Measurements from ENCODE around the gene FAM222B. TPM values are rescaled to one million over a fixed set of nuclear protein-coding genes. Genes with fewer than 3 reads are reported as not detected.
A peak's percentile ranks its signal among the peaks of the same experiment; 100 is the strongest.

Gene FAM222B
- total and polyA plus RNA-seq, 2 of the 4 experiments (the other 2 are of a cell fraction) = 2.5 to 10.8 TPM

- H2AK5ac ChIP-seq (ENCODE audit: low read depth, low read length) = peak overlapping the region; percentile 27; the same call in 1 of the 2 replicates
- H2BK20ac ChIP-seq (ENCODE audit: low read depth, low read length) = no peak overlapping the region
- H3K9me3 ChIP-seq (ENCODE audit: control insufficient read depth, insufficient read depth, low read length) = no peaks in the 10 kb centered on the region
- TF ChIP-seq MAFK (IDR thresholded peaks at IDR 0.05; ENCODE audit: low read depth, low read length) = no peak
- 0 out of 2 replicates have a peak, but pooled peaks have one; percentile 1 for TF ChIP-seq POLR2A (IDR thresholded peaks at IDR 0.05; ENCODE audit: low read depth, low read length)
- no peak overlapping the region for H4K5ac ChIP-seq (ENCODE audit: low read depth, low read length)
- no peak overlapping the region for H3K14ac ChIP-seq (replicated peaks; ENCODE audit: low read depth, low read length)
- H3K4me1 ChIP-seq (ENCODE audit: control insufficient read depth, insufficient read depth, low read length) = peaks cover 16% of the 10 kb centered on the region
- H2BK120ac ChIP-seq (ENCODE audit: low read depth, low read length) = no peak overlapping the region
- H3K23ac ChIP-seq (ENCODE audit: low read depth, low read length) = no peak overlapping the region
- dilution Hi-C loops (cut with HindIII; ENCODE audit: low sequenced_read_pairs, unreplicated experiment) = no loop called here
- H2BK5ac ChIP-seq (ENCODE audit: low read depth, low read length, poor library complexity, severe bottlenecking) = peak overlapping the region; percentile 13
- H3K79me1 ChIP-seq (ENCODE audit: low read depth in 1 of 2, low read length in 2 of 2) = peaks cover 15 to 70% of the 10 kb centered on the region in 2 experiments
- no peak overlapping the region for H4K91ac ChIP-seq (ENCODE audit: insufficient read depth, low read depth, low read length)
- no peak overlapping the region for H3K18ac ChIP-seq (ENCODE audit: low read depth, low read length)
- no TSS peak for BruUV-seq (replicated peaks)
- peak overlapping the region; percentile 99 for H2AK9ac ChIP-seq (replicated peaks; ENCODE audit: low read depth, low read length, poor library complexity)
- POLR2A ChIA-PET (ENCODE audit: unreplicated experiment) = interaction anchor here (0.6 to 1.1 kb wide), 2 partner anchors 20 to 1995 kb away, joined by 3 read pairs; no protein-coding TSS in a partner anchor
- H4K8ac ChIP-seq (ENCODE audit: low read depth in 2 of 2, low read length in 2 of 2) = no peak overlapping the region
- no peak overlapping the region for H3K4me3 ChIP-seq (ENCODE audit: insufficient read depth, low read depth, low read length)
- H3K27me3 ChIP-seq (ENCODE audit: control insufficient read depth, insufficient read depth, low read length) = no peaks in the 10 kb centered on the region
- no CpG with 5 or more reads among the region's 5 CpGs for WGBS, 2 experiments (ENCODE audit: extremely low coverage in 2 of 2, insufficient read length in 1 of 2)
- H2BK15ac ChIP-seq (ENCODE audit: low read depth, low read length) = no peak overlapping the region
- in situ Hi-C loops (cut with MboI; ENCODE audit: low sequenced_read_pairs) = no loop called here
- no peak overlapping the region for H2AFZ ChIP-seq (replicated peaks; ENCODE audit: low read length, poor library complexity)
- peaks cover 13% of the 10 kb centered on the region; the same call in 1 of the 2 replicates for H3K9me1 ChIP-seq (ENCODE audit: insufficient read depth, low read length)
- CTCF ChIA-PET = interaction anchor here (1.1 to 5.4 kb wide), 2 partner anchors 17 to 19 kb away, joined by 3 to 60 read pairs; partner anchors contain the start of genes NEK8 and TLCD1
- 0 out of 2 replicates have a peak overlapping the region, but pooled peaks have one; percentile 0 for H3K9ac ChIP-seq (ENCODE audit: low read depth, low read length)
- H4K20me1 ChIP-seq (ENCODE audit: insufficient read depth, low read length) = peaks cover 73% of the 10 kb centered on the region
- DNase-seq (no peak), ATAC-seq (ENCODE audit: low read depth) (no peak)
- H3K27ac ChIP-seq (ENCODE audit: insufficient read depth, low read length) = no peak overlapping the region
- intact Hi-C loops (cut with micrococcal nuclease) = no loop called here
- H3K56ac ChIP-seq (ENCODE audit: extremely low read depth, insufficient read depth, low read length) = no peak overlapping the region
- peak overlapping the region; percentile 87; the same call in 1 of the 2 replicates for H3K4me2 ChIP-seq (ENCODE audit: low read depth, low read length)
- peak overlapping the region; percentile 27; the same call in 1 of the 2 replicates for H3K4ac ChIP-seq (ENCODE audit: low read depth, low read length)
- H3K36me3 ChIP-seq (ENCODE audit: control insufficient read depth, insufficient read depth, low read length) = peaks cover 49% of the 10 kb centered on the region
Observed at GRCh38 chr17:28746611-28747050, 96.0 kb downstream of the FAM222B start.

All from IMR-90 (cell line).